ENCODE data around the gene KLHL29. TPM values are rescaled to one million over a fixed set of nuclear protein-coding genes. Genes with fewer than 3 reads are reported as not detected.

KLHL29 gene
- total RNA-seq, 2 donors from 2014 or later: 2.9 to 4.6 TPM

GRCh38 chr2:23480957-23481797 lies 96.2 kb downstream of the KLHL29 start:
- intact Hi-C loops (cut with DNase I, micrococcal nuclease): no loop called here
- ATAC-seq (no peak), DNase-seq (no peak)

GRCh38 chr2:23482188-23482587 lies 97.2 kb downstream of the KLHL29 start:
- ATAC-seq (no peak), DNase-seq (no peak)
- intact Hi-C loops (cut with DNase I, micrococcal nuclease): no loop called here

GRCh38 chr2:23482607-23483006 lies 97.6 kb downstream of the KLHL29 start:
- ATAC-seq (no peak), DNase-seq (no peak)
- intact Hi-C loops (cut with DNase I, micrococcal nuclease): no loop called here

GRCh38 chr2:23483791-23484190 lies 98.8 kb downstream of the KLHL29 start:
- intact Hi-C loops (cut with DNase I, micrococcal nuclease): no loop called here
- ATAC-seq: no peak
- no peak for DNase-seq

- intact Hi-C loops (cut with DNase I, micrococcal nuclease): no loop called here
- ATAC-seq (peak; percentile 33), DNase-seq (no peak)
Observed at GRCh38 chr2:23484275-23484674, 99.3 kb downstream of the KLHL29 start.

GRCh38 chr2:23484767-23485166 lies 99.8 kb downstream of the KLHL29 start:
- ATAC-seq (no peak), DNase-seq (no peak)
- intact Hi-C loops (cut with DNase I, micrococcal nuclease): no loop called here

GRCh38 chr2:23485261-23485660 lies 100.3 kb downstream of the KLHL29 start:
- no peak for ATAC-seq
- DNase-seq: no peak
- intact Hi-C loops (cut with DNase I, micrococcal nuclease): no loop called here

- no peak for ATAC-seq
- no peak for DNase-seq
- intact Hi-C loops (cut with DNase I, micrococcal nuclease): no loop called here
Observed at GRCh38 chr2:23485841-23486683, 101.1 kb downstream of the KLHL29 start.

GRCh38 chr2:23486684-23487075 lies 101.7 kb downstream of the KLHL29 start:
- intact Hi-C loops (cut with DNase I, micrococcal nuclease): no loop called here
- no peak for ATAC-seq
- no peak for DNase-seq

GRCh38 chr2:23487735-23488492 lies 102.9 kb downstream of the KLHL29 start:
- ATAC-seq (no peak), DNase-seq (no peak)
- intact Hi-C loops (cut with DNase I, micrococcal nuclease): no loop called here

GRCh38 chr2:23488584-23488983 lies 103.6 kb downstream of the KLHL29 start:
- DNase-seq (no peak), ATAC-seq (no peak)
- intact Hi-C loops (cut with DNase I, micrococcal nuclease): no loop called here

GRCh38 chr2:23489471-23490322 lies 104.7 kb downstream of the KLHL29 start:
- intact Hi-C loops (cut with DNase I, micrococcal nuclease): no loop called here
- no peak for ATAC-seq
- no peak for DNase-seq

GRCh38 chr2:23491591-23492336 lies 106.8 kb downstream of the KLHL29 start:
- intact Hi-C loops (cut with DNase I, micrococcal nuclease): no loop called here
- no peak for ATAC-seq

GRCh38 chr2:23492337-23492675 lies 107.3 kb downstream of the KLHL29 start:
- no peak for DNase-seq
- ATAC-seq: no peak
- intact Hi-C loops (cut with DNase I, micrococcal nuclease): no loop called here

More at GRCh38 chr2:23491591-23492336, 106.8 kb downstream of the KLHL29 start:
- no peak for DNase-seq

GRCh38 chr2:23492921-23493320 lies 107.9 kb downstream of the KLHL29 start:
- ATAC-seq (no peak), DNase-seq (no peak)
- intact Hi-C loops (cut with DNase I, micrococcal nuclease): no loop called here

- no peak for ATAC-seq
- intact Hi-C loops (cut with DNase I, micrococcal nuclease): no loop called here
- no peak for DNase-seq
Observed at GRCh38 chr2:23493846-23494245, 108.9 kb downstream of the KLHL29 start.

GRCh38 chr2:23494286-23494685 lies 109.3 kb downstream of the KLHL29 start:
- ATAC-seq (no peak), DNase-seq (no peak)
- intact Hi-C loops (cut with DNase I, micrococcal nuclease): no loop called here

- no peak for ATAC-seq
Observed at GRCh38 chr2:23495661-23496114, 110.7 kb downstream of the KLHL29 start.

More at GRCh38 chr2:23495661-23496114, 110.7 kb downstream of the KLHL29 start:
- DNase-seq: no peak
- intact Hi-C loops (cut with DNase I, micrococcal nuclease): no loop called here

Data from left colon (tissue), 2 donors.